NCI-H460 (cell line): Measurements from ENCODE around the gene CCNJ. TPM values are rescaled to one million over a fixed set of nuclear protein-coding genes. Genes with fewer than 3 reads are reported as not detected.
"Not testable (repeated sequence)": the region's sequence is repeated elsewhere in the genome, so short reads cannot be mapped to it uniquely, and the experiment has no call there.

Source experiments
- DNase-seq: peaks from one replicate; pipeline ENCODE4 v3.0.0-alpha.2; 2016; ENCODE audit warnings: low read depth; ENCODE audit errors: extremely low read depth
- polyA plus RNA-seq: library from polyadenylated mRNA; depleted of rRNA; stranded (reverse); fragments of >200 nt; gene quantifications from 2 replicates; pipeline ENCODE4 v1.2.3, GENCODE V29; 2014; cell fraction: nucleus; rRNA removed
- total RNA-seq: library from RNA; depleted of rRNA; stranded (reverse); fragments of >200 nt; shearing (Covaris generic); gene quantifications from 2 replicates; pipeline ENCODE4 v1.2.3, GENCODE V29; 2014; rRNA removed

The CCNJ gene, protein sequence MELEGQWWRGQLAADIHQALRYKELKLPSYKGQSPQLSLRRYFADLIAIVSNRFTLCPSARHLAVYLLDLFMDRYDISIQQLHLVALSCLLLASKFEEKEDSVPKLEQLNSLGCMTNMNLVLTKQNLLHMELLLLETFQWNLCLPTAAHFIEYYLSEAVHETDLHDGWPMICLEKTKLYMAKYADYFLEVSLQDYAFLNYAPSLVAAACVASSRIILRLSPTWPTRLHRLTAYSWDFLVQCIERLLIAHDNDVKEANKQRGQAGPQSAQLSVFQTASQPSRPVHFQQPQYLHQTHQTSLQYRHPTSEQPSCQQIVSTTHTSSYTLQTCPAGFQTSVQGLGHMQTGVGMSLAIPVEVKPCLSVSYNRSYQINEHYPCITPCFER
- total RNA-seq = 14.7 and 16.9 TPM in 2 replicates
- polyA plus RNA-seq = 9.4 and 19.8 TPM in 2 replicates

GRCh38 chr10:96043033-96043892, at the start of gene CCNJ:
Gene CCNJ, plus strand, starts transcription at chr10:96043583. Its CDS starts 811 bp downstream, at chr10:96044394.
- peak; percentile 87 for DNase-seq

- DNase-seq = not testable (repeated sequence)
Observed at GRCh38 chr10:95994376-95994775, 49.0 kb upstream of the CCNJ start.

DNA sequence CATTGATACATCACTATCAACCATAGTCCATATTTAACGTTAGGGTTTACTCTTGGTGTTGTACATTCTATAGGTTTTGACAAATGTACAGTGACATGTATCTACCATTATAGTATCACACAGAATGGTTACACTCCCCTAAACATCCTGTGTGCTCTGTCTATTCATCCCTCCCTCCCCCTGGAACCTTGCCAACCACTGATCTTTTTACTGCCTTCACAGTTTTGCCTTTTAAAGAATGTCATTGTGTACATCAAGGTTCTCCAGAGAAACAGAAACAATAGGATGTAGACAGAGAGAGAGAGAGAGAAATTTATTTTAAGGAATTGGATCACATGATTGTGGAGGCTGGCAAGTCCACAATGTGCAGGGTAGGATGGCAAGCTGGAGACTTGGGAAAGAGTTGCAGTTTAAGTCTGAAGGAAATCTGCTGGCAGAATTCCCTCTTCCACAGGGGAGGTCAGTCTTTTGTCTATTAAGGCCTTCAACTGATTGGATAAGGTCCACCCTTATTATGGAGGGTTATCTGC, 45.1 kb upstream of the CCNJ start:
- DNase-seq = no peak

DNA sequence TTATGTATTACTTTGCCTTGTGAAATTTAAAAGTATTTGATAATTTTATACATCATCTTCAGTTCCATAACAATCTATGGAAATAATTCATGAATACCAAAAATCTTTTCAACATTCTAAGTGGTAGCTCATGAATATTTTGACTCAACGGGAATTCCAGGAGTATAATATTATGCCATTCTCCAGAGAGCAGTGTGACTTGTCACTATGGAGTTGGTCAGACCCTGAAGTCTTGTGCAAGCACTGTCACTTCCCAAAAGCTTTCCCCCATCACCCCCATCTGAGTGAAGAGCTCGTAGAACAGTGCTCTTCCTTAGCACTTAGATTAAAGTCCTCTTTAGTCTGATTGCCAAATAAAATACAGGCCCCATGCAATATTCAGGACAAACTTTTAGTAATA, 29.4 kb upstream of the CCNJ start:
- DNase-seq = no peak

- no peak for DNase-seq
Observed at GRCh38 chr10:96014473-96015102, 28.8 kb upstream of the CCNJ start.

- DNase-seq = peak; percentile 65
Observed at GRCh38 chr10:96017191-96017687, 26.1 kb upstream of the CCNJ start.

DNA sequence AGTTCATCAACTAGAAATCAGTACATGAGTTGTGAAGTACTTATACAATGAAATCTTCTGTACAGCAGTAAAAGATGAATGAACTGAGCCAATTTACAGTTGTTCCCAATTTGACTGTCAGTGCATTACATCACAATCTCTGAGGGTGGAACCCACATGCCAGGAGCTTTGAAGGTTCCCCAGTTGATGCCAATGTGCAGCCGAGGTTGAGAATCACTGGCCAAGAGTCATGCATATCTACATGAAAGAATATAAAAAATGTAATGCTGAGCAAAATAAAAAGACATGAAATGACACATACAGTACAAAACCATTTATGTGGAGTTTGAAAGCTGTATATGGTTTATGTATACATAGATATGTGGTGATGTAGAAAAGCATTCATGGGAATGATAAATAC, 22.1 kb upstream of the CCNJ start:
- DNase-seq = no peak

GRCh38 chr10:96022739-96023138, 20.6 kb upstream of the CCNJ start:
- DNase-seq = no peak

DNA sequence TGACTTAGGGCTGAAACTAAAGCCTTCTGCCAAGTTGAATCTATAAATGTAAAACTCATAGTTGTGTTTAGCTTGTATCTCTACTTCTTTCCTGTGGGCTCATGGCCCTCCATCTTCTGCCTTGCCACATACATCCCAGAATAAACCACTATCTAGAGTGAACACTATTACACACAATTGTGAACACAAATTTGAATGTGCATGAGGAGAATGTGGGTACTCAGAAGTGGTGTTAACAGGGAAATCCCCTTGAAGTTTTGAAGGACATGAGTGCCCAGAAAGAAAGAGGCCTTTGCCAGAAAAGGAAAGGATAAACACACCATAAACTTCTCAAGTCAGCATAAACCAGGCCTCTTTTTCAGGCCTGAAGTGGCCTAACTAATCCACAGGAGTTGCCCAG, 20.2 kb upstream of the CCNJ start:
- no peak for DNase-seq

- DNase-seq = peak; percentile 9
Observed at GRCh38 chr10:96025566-96025965, 17.8 kb upstream of the CCNJ start.

DNA sequence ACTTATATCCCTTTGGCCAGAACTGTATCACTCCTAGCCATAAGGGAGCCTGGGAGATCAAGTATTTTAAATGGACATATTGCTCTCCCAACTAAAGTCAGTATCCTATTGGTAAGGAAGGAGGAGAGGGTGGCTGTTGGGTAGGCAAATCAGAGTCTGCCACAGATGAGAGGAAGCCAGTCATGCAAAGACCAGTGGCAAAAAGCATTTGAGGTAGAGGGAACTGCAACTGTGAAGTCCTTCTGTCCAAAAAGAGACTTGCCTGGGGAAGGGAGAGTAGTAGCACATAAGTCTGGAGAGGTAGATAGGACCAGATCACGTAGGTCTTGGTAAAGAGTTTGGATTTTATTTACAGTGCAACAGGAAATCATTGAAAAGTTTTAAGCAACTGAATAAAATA, 8.8 kb upstream of the CCNJ start:
- no peak for DNase-seq

DNA sequence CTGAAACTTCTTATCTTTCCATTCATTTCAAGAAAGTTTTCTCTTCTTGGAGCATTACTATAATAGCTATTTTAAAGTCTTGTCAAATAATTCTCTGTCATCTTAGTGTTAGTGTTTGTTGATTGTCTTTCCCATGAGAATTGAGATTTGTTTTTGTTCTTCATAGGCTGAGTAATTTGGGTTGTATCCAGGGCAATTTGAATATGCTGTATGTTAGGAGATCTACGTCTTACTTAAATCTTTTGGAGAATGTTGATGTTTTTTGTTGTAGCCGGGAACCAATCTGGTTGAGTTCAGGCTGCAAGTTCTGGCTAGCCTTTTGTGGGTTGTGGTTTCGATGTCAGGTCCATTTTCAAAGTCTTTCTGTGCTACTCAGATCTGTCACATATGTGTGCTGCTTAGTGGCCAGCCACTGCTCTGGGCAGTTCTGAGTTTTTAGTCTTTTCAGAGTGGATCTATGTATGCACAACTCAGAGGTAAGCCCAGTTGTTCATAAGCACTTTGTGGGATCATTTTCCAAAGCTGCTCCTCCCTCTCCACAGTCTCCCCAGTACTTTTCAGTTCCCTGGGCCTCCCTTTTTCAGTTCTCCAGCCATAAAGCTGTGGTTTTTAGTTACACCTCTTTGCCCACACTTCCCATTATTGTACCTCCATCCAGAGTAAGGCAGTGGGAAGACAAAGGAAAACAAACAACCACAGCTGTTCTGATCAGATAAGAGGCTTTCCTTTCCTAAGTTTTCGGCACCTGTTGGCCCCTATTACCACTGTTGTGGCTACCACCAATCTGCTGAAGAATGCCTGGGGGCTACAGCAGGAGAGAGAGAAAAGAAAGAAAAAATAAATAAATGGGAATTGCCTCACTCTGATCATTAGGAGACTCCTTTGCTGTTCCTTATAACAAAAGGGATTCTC, 4.7 kb upstream of the CCNJ start:
- DNase-seq = no peak

GRCh38 chr10:96041146-96041545, 2.2 kb upstream of the CCNJ start:
- no peak for DNase-seq

DNA sequence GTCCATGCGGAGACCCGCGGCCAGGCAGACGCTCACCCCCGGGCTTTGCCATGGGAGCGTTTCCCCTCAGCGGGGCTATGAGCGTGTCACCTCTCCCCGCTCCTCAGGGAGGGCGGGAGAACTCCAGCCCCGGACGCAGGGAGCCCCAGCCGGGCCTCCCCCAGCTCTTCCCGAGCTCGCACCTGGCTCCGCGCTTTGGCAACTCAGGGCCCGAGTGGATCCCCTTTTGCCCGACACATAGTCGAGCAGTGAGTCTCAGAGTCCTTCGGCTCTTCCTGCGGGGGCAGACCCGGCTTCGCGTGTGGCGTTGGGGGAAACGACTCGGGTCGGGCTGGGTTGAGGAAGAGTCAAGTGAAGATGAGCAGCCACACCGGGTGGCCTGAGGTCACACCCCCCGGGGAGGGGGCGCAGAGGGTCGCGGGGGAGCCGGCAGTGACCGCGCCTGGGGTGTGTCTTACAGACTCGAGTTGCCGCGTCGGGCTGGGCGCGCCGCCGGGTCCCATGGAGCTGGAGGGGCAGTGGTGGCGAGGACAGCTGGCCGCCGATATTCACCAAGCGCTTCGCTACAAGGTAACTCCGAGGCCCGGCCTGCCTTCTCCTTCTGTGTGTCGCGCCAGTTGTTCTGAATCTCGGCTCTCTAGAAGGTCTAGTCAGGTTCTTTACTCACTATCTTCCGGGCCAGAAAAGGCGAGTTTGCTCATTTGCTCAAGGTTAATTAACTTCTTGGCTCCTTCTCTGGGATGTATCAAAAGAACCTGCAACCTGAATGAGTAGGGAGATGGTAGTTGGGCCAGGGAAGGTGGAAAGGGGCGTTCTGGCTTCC, 721 bp downstream of the CCNJ start:
- DNase-seq = peak; percentile 19

- DNase-seq = peak; percentile 2
Observed at GRCh38 chr10:96044736-96045135, 1.4 kb downstream of the CCNJ start.

DNA sequence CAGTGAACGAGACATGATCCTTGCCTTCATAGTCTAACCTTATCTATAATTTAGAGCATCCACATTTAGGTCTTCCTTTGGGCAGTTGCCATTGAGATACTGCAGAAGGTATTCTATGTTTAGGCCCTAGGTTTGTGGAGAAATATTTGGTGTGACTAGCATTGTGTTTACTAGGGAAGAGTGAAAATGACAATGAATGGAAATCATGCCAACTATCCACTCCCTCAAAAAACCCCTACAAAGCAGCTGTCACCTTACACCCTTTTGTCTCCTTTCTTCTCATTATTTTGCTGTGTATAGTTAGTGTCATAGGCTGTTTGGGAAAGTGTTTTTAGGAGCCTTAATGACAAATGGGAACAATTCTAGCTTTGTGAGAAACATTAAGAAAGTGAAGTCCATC, 3.2 kb downstream of the CCNJ start:
- no peak for DNase-seq

- DNase-seq = peak; percentile 6
Observed at GRCh38 chr10:96047004-96047649, 3.7 kb downstream of the CCNJ start.

DNA sequence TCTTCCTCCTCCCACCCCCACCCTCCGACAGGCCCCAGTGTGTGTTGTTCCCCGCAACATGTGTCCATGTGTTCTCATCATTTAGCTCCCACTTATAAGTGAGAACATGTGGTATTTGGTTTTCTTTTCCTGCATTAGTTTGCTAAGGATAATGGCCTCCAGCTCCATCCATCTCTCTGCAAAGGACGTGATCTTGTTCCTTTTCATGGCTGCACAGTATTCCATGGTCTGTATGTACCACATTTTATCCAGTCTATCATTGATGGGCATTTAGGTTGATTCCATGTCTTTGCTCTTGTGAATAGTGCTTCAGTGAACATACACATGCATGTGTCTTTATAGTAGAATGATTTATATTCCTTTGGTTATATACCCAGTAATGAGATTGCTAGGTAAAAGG, 4.5 kb downstream of the CCNJ start:
- not testable (repeated sequence) for DNase-seq
